ENCODE results near the gene ZBTB5. TPM values are rescaled to one million over a fixed set of nuclear protein-coding genes. Genes with fewer than 3 reads are reported as not detected.
A peak's percentile ranks its signal among the peaks of the same experiment; 100 is the strongest.

ZBTB5 gene
- total RNA-seq, 2 donors from 2014 or later = 12.5 to 19.4 TPM

- Mint-ChIP-seq H3K27ac (no peak overlapping the region), H3K9me3 (no peaks in the 10 kb centered on the region), H3K4me3 (no peak overlapping the region), H3K4me1 (peaks cover 16% of the 10 kb centered on the region), H3K36me3 (ENCODE audit: low read depth) (no peaks in the 10 kb centered on the region), H3K27me3 (ENCODE audit: insufficient read depth) (peaks cover 4% of the 10 kb centered on the region)
- H3K4me1 ChIP-seq (ENCODE audit: control insufficient read depth, insufficient read depth, low read length) = no peaks in the 10 kb centered on the region
- H3K9me3 ChIP-seq (ENCODE audit: control insufficient read depth, low read length) = no peaks in the 10 kb centered on the region
- H3K27ac ChIP-seq (ENCODE audit: low read depth, low read length) = no peak overlapping the region
- no peaks in the 10 kb centered on the region for H3K27me3 ChIP-seq (ENCODE audit: control insufficient read depth, insufficient read depth, low read length, poor library complexity, severe bottlenecking)
- TF ChIP-seq CTCF (conservative IDR thresholded peaks at IDR 0.05) = no peak
- H3K4me3 ChIP-seq (ENCODE audit: low read length) = no peak overlapping the region
- H3K9ac ChIP-seq (ENCODE audit: extremely low read depth, low read length, poor library complexity, severe bottlenecking) = no peak overlapping the region
- no peak for DNase-seq
- H3K36me3 ChIP-seq (ENCODE audit: control insufficient read depth, insufficient read depth, low read length) = no peaks in the 10 kb centered on the region
- 98 to 100% methylated on average over 1 to 4 of the region's 4 CpGs for WGBS, 2 experiments (ENCODE audit: insufficient coverage in 1 of 2, insufficient read length in 1 of 2)
Observed at GRCh38 chr9:37413311-37413710, 51.9 kb downstream of the ZBTB5 start.

- Mint-ChIP-seq H3K27ac (no peak overlapping the region), H3K36me3 (ENCODE audit: low read depth) (no peaks in the 10 kb centered on the region), H3K27me3 (ENCODE audit: insufficient read depth) (peaks cover 4% of the 10 kb centered on the region), H3K9me3 (no peaks in the 10 kb centered on the region), H3K4me3 (no peak overlapping the region), H3K4me1 (peaks cover 16% of the 10 kb centered on the region)
- Histone ChIP-seq H3K36me3 (ENCODE audit: control insufficient read depth, insufficient read depth, low read length) (no peaks in the 10 kb centered on the region), H3K4me3 (ENCODE audit: low read length) (no peak overlapping the region), H3K4me1 (ENCODE audit: control insufficient read depth, insufficient read depth, low read length) (no peaks in the 10 kb centered on the region), H3K9ac (ENCODE audit: extremely low read depth, low read length, poor library complexity, severe bottlenecking) (no peak overlapping the region), H3K9me3 (ENCODE audit: control insufficient read depth, low read length) (no peaks in the 10 kb centered on the region), H3K27ac (ENCODE audit: low read depth, low read length) (no peak overlapping the region), H3K27me3 (ENCODE audit: control insufficient read depth, insufficient read depth, low read length, poor library complexity, severe bottlenecking) (no peaks in the 10 kb centered on the region)
- 89 to 92% methylated on average over 14 to 17 of the region's 17 CpGs for WGBS, 2 experiments (ENCODE audit: insufficient coverage in 1 of 2, insufficient read length in 1 of 2)
- peak; percentile 69 for DNase-seq
- TF ChIP-seq CTCF (conservative IDR thresholded peaks at IDR 0.05) = no peak
Observed at GRCh38 chr9:37412431-37413151, 52.7 kb downstream of the ZBTB5 start.

- H3K27ac ChIP-seq (ENCODE audit: low read depth, low read length) = no peak overlapping the region
- H3K4me1 ChIP-seq (ENCODE audit: control insufficient read depth, insufficient read depth, low read length) = no peaks in the 10 kb centered on the region
- peaks cover 4% of the 10 kb centered on the region for H3K27me3 Mint-ChIP-seq (ENCODE audit: insufficient read depth)
- H3K27me3 ChIP-seq (ENCODE audit: control insufficient read depth, insufficient read depth, low read length, poor library complexity, severe bottlenecking) = no peaks in the 10 kb centered on the region
- H3K9ac ChIP-seq (ENCODE audit: extremely low read depth, low read length, poor library complexity, severe bottlenecking) = no peak overlapping the region
- no peak overlapping the region for H3K4me3 ChIP-seq (ENCODE audit: low read length)
- no peaks in the 10 kb centered on the region for H3K9me3 Mint-ChIP-seq
- no peaks in the 10 kb centered on the region for H3K36me3 Mint-ChIP-seq (ENCODE audit: low read depth)
- DNase-seq = peak; percentile 81
- no peaks in the 10 kb centered on the region for H3K36me3 ChIP-seq (ENCODE audit: control insufficient read depth, insufficient read depth, low read length)
- H3K9me3 ChIP-seq (ENCODE audit: control insufficient read depth, low read length) = no peaks in the 10 kb centered on the region
- TF ChIP-seq CTCF (conservative IDR thresholded peaks at IDR 0.05) = peak; percentile 65
- H3K27ac Mint-ChIP-seq = no peak overlapping the region
- H3K4me1 Mint-ChIP-seq = peaks cover 16% of the 10 kb centered on the region
- no peak overlapping the region for H3K4me3 Mint-ChIP-seq
- WGBS, 2 experiments (ENCODE audit: insufficient coverage in 1 of 2, insufficient read length in 1 of 2) = 84 to 90% methylated on average over 7 to 12 of the region's 13 CpGs
Observed at GRCh38 chr9:37410969-37411785, 54.1 kb downstream of the ZBTB5 start.

Data from endodermal cell (in vitro differentiated cells).